GM18517 (cell line): ENCODE data around the gene ARHGAP27.

Source experiments
- ATAC-seq: cut with Tn5 transposase; IDR thresholded peaks from one replicate; pipeline ENCODE4 v1.9.1; 2021; ENCODE audit warnings: mild to moderate bottlenecking, moderate library complexity; ENCODE audit not compliant: unreplicated experiment

Gene ARHGAP27

GRCh38 chr17:45410144-45411091 lies 22.3 kb downstream of the ARHGAP27 start:
- no peak for ATAC-seq

GRCh38 chr17:45409659-45410076 lies 23.0 kb downstream of the ARHGAP27 start:
- ATAC-seq: no peak

- no peak for ATAC-seq
These were observed 23.9 kb downstream of the ARHGAP27 start for GRCh38 chr17:45408611-45409421.

DNA sequence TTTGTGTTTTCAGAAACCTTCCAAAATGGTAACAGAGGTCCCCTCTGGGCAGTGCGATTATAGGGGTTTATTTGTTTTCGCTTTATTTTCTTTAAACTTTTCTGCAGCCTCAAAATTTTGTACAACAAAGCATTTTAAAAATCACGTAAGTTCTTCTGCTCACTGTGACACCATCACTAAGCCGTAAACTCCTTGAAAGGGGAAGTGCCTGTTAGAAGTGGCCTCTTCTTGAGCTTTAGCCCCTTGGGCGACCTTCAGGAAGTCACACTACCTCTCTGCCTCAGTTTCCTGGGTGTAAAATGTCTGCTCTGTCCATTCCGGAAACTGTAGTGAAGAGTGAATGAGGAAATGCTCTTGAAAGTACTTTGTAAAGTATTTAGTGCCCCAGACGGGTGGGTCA lies 26.6 kb downstream of the ARHGAP27 start:
- no peak for ATAC-seq

DNA sequence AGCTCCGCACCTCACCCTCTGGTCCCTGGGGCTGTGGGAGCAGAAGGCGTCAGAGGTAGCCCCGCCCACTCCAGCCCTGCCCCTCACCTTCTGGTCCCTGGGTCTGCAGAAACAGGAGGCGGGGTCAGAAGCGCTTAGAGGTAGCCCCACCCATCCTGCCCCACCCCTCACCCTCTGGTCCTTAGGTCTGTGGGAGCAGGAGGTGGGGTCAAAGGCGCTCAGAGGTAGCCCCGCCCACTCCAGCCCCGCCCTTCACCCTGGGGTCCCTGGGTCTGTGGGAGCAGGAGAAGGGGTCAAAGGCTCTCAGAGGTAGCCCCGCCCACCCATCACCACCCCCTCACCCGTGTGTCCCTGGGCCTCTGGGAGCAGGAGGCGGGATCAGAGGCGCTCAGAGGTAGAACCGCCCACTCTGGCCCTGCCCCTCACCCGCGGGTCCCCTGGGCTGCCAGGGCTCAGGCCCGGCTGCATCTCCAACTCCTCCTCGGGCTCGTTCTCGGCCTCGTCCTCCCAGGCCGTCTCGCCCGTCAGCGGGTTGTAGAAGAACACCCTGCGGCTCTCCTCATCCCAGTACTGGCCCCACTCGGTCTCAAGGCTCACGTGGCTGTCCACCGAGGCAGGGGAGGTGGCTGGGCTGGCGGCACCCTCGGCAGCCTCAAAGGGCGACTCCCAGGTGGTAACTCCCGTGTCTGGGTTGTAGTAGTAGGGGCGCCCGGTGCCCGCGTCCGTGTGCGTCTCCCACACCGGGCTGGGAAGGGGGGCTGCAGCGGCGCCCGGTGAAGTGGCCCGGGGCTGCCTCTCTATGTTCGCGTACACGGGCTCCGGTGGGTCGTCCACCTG lies 27.2 kb downstream of the ARHGAP27 start:
- no peak for ATAC-seq

GRCh38 chr17:45404870-45405249 lies 27.8 kb downstream of the ARHGAP27 start:
- no peak for ATAC-seq

- ATAC-seq: no peak
These were observed 28.7 kb downstream of the ARHGAP27 start for GRCh38 chr17:45403906-45404490.

DNA sequence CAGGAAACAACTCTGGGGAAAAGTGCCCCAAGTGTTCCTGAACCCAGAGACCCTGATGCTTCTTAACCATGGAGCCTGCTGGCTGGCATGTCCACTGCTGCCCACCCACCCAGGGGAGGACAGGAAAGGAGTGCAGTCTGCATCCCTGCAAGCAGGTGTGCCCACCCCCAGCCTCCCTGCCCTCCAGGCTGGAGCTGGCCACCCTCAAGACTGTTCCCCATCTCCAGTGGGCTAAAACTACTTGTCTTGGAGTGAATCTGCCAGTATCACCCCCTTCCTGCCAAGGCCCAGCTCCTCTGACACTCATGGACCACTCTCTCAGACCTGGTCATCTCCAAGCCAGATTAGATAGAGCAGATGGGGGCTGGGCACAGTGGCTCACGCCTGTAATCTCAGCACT lies 29.8 kb downstream of the ARHGAP27 start:
- no peak for ATAC-seq

DNA sequence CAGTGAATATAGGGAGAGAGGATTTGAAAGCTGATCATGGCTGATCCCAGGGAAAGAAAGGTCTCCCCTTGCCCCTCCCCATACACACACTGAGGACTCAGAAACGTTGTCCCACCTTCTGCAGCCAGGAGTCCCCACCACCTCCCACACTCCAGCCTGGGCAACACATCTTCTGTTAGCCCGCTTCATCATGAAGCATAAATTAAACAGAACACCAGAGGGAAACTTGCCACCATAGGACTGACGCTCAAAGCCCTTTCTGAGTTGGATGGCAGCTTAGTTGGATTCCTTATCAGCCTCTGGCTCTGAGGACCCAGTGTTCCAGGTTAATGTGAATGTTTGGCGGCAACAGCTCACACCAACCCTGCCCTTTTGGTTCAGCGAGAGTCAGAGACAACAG lies 33.9 kb downstream of the ARHGAP27 start:
- ATAC-seq: no peak

GRCh38 chr17:45397796-45398195 lies 34.9 kb downstream of the ARHGAP27 start:
- ATAC-seq: no peak

DNA sequence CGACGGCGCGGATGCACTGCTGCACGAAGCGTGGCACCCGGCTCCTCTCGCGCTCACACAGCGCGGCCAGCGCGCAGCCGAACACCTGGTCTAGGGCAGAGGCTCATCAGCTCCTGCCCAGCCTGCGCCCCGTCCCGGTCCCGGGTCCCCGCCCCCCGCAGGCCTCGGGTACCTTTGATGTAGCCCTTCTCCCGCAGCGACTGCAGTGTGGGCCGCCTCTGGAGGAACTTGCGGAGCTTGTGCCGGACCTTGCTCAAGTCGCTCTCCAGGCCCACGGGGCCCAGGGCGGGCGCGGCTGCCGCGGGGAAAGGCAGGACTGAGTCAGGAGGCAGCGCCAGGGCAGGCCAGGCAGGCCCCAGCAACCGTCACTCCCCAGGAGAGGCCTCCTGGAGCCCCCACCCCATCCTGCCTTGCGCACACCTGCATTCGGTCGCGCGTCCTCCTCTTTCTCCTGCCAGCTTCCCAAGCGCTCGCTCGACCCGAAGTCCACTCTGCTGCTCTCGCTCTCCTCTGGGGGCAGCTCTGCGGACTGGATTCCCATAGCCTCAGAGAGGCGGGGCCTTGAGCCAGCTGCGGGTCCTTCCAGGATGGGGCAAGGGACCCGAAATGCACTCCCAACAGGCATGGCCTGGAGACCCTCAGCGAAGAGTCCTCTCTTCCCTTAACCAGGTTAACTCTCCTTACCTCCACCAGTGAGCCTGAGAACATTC lies 36.0 kb downstream of the ARHGAP27 start:
- ATAC-seq: no peak

DNA sequence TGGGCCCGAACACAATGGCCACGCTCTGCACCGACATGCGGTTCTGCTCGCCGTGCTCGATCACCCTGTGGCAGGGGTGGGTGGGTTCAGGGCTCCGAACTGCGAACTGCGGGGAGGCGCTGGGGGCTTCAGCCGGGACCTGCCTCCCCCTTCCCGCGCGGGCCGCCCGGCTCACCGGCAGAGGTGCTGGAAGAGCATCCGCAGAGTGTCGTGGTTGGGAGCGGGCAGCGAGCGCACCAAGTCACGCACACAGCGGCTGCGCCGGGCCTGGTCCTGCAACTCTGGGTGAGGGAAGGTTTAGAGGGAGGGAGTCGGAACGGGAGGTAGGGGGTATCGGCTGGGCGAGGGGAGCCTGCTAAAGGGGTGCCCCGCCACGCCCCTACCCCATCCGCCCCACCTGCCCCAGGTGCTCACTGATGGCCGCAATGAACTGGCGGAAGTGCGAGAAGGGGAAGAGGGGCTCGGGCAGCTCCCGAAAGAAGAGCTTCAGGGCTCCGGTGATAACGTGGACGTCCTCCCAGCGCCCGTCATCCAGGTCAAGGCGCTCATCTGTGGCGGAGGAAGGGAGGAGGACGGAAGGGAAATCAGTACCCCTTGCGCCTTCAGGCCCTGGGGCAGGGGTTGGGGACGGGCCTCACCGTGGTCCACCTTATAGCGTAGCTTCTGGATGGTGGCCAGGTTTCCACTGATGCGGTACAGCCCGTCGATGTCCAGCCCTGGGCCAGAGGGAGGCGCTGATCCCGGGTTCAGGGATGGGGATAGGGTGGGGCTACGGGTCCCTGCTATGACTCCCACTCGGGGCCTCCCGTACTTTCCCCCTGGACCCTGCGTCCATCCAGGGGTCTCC lies 36.9 kb downstream of the ARHGAP27 start:
- no peak for ATAC-seq

GRCh38 chr17:45394913-45395568 lies 37.6 kb downstream of the ARHGAP27 start:
- ATAC-seq: no peak

DNA sequence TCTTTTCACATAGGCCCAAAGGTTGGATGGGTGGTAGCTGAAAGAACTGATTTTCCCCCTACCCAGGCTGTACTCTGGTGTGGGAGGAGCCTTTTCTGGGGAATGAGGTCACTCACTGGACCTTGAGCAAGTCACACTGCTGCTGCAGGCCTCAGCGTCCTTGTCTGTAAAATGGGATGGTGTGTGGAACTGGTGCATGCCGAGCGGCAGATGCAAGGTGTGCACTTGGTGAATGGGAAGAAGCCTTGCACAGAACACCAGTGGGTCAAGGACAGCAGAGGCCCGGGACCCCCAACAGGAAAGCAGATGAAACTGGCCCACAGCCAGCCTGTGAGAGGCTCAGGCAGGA lies 38.1 kb downstream of the ARHGAP27 start:
- no peak for ATAC-seq

GRCh38 chr17:45394091-45394490 lies 38.6 kb downstream of the ARHGAP27 start:
- ATAC-seq: no peak

GRCh38 chr17:45393411-45393810 lies 39.3 kb downstream of the ARHGAP27 start:
- no peak for ATAC-seq

- ATAC-seq: no peak
These were observed 40.8 kb downstream of the ARHGAP27 start for GRCh38 chr17:45391918-45392317.

DNA sequence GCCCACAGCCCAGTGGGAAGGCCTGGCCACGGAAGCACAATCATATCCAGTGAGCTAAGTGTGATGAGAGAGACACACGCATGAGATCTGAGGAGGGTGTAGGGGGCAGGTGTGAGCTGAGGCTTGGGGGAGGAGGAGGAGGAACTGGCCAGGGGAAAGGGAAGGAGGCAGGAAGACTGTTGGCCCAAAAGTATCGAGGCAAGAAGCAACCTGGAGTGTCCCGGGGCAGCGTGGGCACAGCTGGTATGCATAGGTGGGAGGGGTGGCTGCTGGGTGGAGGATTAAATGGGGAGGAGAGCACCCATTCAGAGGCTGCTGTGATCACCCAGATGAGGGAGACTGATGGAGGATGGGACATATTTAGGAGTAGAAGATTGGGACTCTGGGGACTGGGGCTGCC lies 41.4 kb downstream of the ARHGAP27 start:
- ATAC-seq: no peak

GRCh38 chr17:45389354-45389753 lies 43.3 kb downstream of the ARHGAP27 start:
- ATAC-seq: no peak
